ENCODE results near the gene LCA5.

DNA sequence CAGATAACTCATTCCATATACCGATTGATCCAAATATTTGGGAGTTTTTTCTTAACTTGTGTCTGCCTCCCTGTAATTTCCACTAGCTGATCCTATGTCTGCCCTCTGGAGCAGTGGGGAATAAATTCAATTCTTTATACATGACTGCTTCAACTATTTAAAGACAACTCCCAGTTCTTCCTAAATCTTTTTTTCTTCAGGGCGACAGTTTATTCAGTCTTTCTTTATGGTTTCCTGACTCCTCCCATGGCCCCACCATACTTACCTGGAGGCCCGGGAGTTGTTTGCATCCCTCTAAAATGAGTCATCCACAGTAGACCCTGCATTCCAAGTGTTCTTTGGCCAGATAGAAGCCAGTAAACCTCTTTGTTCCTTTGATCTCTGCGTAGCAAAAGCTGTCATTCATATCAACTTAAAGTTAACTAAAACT lies 73.6 kb downstream of the LCA5 start:
- TF ChIP-seq, protein P1, sequence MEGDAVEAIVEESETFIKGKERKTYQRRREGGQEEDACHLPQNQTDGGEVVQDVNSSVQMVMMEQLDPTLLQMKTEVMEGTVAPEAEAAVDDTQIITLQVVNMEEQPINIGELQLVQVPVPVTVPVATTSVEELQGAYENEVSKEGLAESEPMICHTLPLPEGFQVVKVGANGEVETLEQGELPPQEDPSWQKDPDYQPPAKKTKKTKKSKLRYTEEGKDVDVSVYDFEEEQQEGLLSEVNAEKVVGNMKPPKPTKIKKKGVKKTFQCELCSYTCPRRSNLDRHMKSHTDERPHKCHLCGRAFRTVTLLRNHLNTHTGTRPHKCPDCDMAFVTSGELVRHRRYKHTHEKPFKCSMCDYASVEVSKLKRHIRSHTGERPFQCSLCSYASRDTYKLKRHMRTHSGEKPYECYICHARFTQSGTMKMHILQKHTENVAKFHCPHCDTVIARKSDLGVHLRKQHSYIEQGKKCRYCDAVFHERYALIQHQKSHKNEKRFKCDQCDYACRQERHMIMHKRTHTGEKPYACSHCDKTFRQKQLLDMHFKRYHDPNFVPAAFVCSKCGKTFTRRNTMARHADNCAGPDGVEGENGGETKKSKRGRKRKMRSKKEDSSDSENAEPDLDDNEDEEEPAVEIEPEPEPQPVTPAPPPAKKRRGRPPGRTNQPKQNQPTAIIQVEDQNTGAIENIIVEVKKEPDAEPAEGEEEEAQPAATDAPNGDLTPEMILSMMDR (IDR thresholded peaks at IDR 0.05), result no peak
- TF ChIP-seq POLR2AphosphoS5 (IDR thresholded peaks at IDR 0.05; ENCODE audit: low read depth, low read length), result no peak
- no peak for TF ChIP-seq SIN3A (IDR thresholded peaks at IDR 0.05; ENCODE audit: borderline replicate concordance, insufficient read depth, low read depth, low read length)
- no peak for TF ChIP-seq REST (IDR thresholded peaks at IDR 0.05; ENCODE audit: insufficient read depth in 1 of 2, low read depth in 2 of 2, low read length in 1 of 2)
